H1 (cell line): ENCODE measurements around the gene BCAS3. TPM values are rescaled to one million over a fixed set of nuclear protein-coding genes. Genes with fewer than 3 reads are reported as not detected.

Experiments used
- CTCF ChIA-PET: fragments of 300-600 bp; sonication (Branson Sonifier 250); formaldehyde crosslinking; loops from one replicate; lab custom pipeline; 2021; ENCODE audit not compliant: partially characterized antibody; lab: Charles Lee
- POLR2A ChIA-PET: fragments of 300-600 bp; sonication (Branson Sonifier 250); formaldehyde crosslinking; loops from one replicate; lab custom pipeline; 2021; ENCODE audit warnings: inconsistent platforms; ENCODE audit not compliant: partially characterized antibody; lab: Charles Lee
- DNase-seq, 2 experiments: peaks; one replicate each; pipeline versions ENCODE4 v3.0.0 to v3.0.0-alpha.2; 2010 to 2022; ENCODE audit warnings: low spot score in 2 of 2, low read depth in 1 of 2, mixed read lengths in 1 of 2
- FAIRE-seq: peaks from 2 replicates; lab custom pipeline; 2011; peaks lifted over from hg19 to GRCh38; lab: Jason Lieb, UNC
- H2AFZ ChIP-seq: 2 replicates; pipeline ENCODE4 v1.8.1; 2012; ENCODE audit warnings: low read length, inconsistent platforms
- H2AK5ac ChIP-seq: 2 replicates; pipeline ENCODE4 v1.6.1; 2013; ENCODE audit warnings: low read depth, low read length
- H2BK120ac ChIP-seq: replicated peaks from 2 replicates; pipeline ENCODE3; 2013; ENCODE audit warnings: low read depth, low read length, inconsistent platforms
- H2BK12ac ChIP-seq: 2 replicates; pipeline ENCODE4 v1.6.1; 2013; ENCODE audit warnings: low read depth, low read length
- H2BK15ac ChIP-seq: 2 replicates; pipeline ENCODE4 v1.6.1; 2013; ENCODE audit warnings: low read length
- H2BK20ac ChIP-seq: 2 replicates; pipeline ENCODE4 v1.6.1; 2013; ENCODE audit warnings: low read length
- H2BK5ac ChIP-seq: 2 replicates; pipeline ENCODE4 v1.6.1; 2013; ENCODE audit warnings: low read depth, low read length
- H3K14ac ChIP-seq: 2 replicates; pipeline ENCODE4 v1.6.1; 2013; ENCODE audit warnings: inconsistent platforms; ENCODE audit not compliant: insufficient read length
- H3K18ac ChIP-seq: 2 replicates; pipeline ENCODE4 v1.6.1; 2013; ENCODE audit warnings: low read length; ENCODE audit errors: extremely low read depth
- H3K23ac ChIP-seq: 2 replicates; pipeline ENCODE4 v1.6.1; 2013; ENCODE audit warnings: inconsistent platforms; ENCODE audit not compliant: insufficient read length
- H3K23me2 ChIP-seq: 2 replicates; pipeline ENCODE4 v1.6.1; 2013; ENCODE audit warnings: low read depth, low read length
- H3K27ac ChIP-seq: 2 replicates; pipeline ENCODE4 v1.6.1; 2011; ENCODE audit warnings: low read depth, low read length, inconsistent platforms
- H3K27me3 ChIP-seq, 4 experiments: replicated peaks in 1 of 4; 1 replicate in 1 of 4; 2 replicates in 3 of 4; pipeline versions ENCODE4 v1.6.1 to v1.8.1; 2011 to 2013; ENCODE audit warnings: low read length in 3 of 4, mild to moderate bottlenecking in 3 of 4, inconsistent platforms in 2 of 4, mixed read lengths in 2 of 4, moderate library complexity in 1 of 4; ENCODE audit not compliant: control insufficient read depth in 3 of 4, insufficient read depth in 3 of 4; ENCODE audit errors: extremely low read depth in 1 of 4
- H3K36me3 ChIP-seq, 4 experiments: 2 replicates each; pipeline versions ENCODE4 v1.6.1 to v1.8.1; 2011 to 2013; ENCODE audit warnings: mild to moderate bottlenecking in 4 of 4, low read length in 3 of 4, moderate library complexity in 2 of 4, control low read depth in 1 of 4, inconsistent platforms in 1 of 4; ENCODE audit not compliant: insufficient read depth in 4 of 4, control insufficient read depth in 2 of 4
- H3K4ac ChIP-seq: replicated peaks from 2 replicates; pipeline ENCODE3; 2013; ENCODE audit warnings: low read length, low read depth, mixed read lengths, inconsistent platforms; ENCODE audit not compliant: insufficient read length
- H3K4me1 ChIP-seq, 4 experiments: replicated peaks in 1 of 4; 1 replicate in 1 of 4; 2 replicates in 3 of 4; pipeline versions ENCODE4 v1.6.1 to v1.8.1; 2011 to 2013; ENCODE audit warnings: low read length in 3 of 4, inconsistent platforms in 2 of 4, mixed read lengths in 1 of 4; ENCODE audit not compliant: insufficient read depth in 4 of 4, control insufficient read depth in 3 of 4
- H3K4me2 ChIP-seq, 2 experiments: 2 replicates each; pipeline versions ENCODE4 v1.6.1 to v1.8.1; 2011 to 2013; ENCODE audit warnings: low read depth in 2 of 2, low read length in 2 of 2, control low read depth in 1 of 2, inconsistent platforms in 1 of 2, mild to moderate bottlenecking in 1 of 2; ENCODE audit not compliant: insufficient read depth in 1 of 2
- H3K4me3 ChIP-seq, 4 experiments: fragments of 200-600, 300-600 bp in 1 of 4; sonication (generic), shearing (Covaris generic), sonication (Bioruptor Twin) in 1 of 4; 2 replicates each; pipeline versions ENCODE4 v1.5.1 to v1.8.1; 2011 to 2016; ENCODE audit warnings: low read length in 4 of 4, low read depth in 3 of 4, control low read depth in 2 of 4, inconsistent platforms in 2 of 4, mild to moderate bottlenecking in 2 of 4, mixed read lengths in 1 of 4, moderate library complexity in 1 of 4; ENCODE audit not compliant: insufficient read depth in 2 of 4; ENCODE audit errors: extremely low read depth in 1 of 4
- H3K56ac ChIP-seq: replicated peaks from 2 replicates; pipeline ENCODE3; 2013; ENCODE audit warnings: low read depth, mild to moderate bottlenecking, mixed read lengths, low read length, inconsistent platforms; ENCODE audit not compliant: insufficient read length
- H3K79me1 ChIP-seq: 2 replicates; pipeline ENCODE4 v1.6.1; 2013; ENCODE audit warnings: low read depth, low read length, control low read depth
- H3K79me2 ChIP-seq, 2 experiments: 2 replicates each; pipeline versions ENCODE4 v1.6.1 to v1.8.1; 2012 to 2013; ENCODE audit warnings: low read length in 2 of 2, mild to moderate bottlenecking in 2 of 2, inconsistent platforms in 1 of 2; ENCODE audit not compliant: insufficient read depth in 2 of 2, control insufficient read depth in 1 of 2
- H3K9ac ChIP-seq, 4 experiments: replicated peaks in 1 of 4; 1 replicate in 1 of 4; 2 replicates in 3 of 4; pipeline versions ENCODE4 v1.6.1 to v1.8.1; 2011 to 2013; ENCODE audit warnings: low read depth in 3 of 4, low read length in 3 of 4, control low read depth in 2 of 4, mild to moderate bottlenecking in 2 of 4, moderate library complexity in 2 of 4, inconsistent platforms in 1 of 4; ENCODE audit errors: extremely low read depth in 1 of 4
- H3K9me3 ChIP-seq, 2 experiments: 2 replicates each; pipeline versions ENCODE4 v1.6.1 to v1.8.1; 2012 to 2013; ENCODE audit warnings: mild to moderate bottlenecking in 2 of 2, moderate library complexity in 2 of 2, control low read depth in 1 of 2, inconsistent platforms in 1 of 2, low read depth in 1 of 2, low read length in 1 of 2, mixed read lengths in 1 of 2; ENCODE audit not compliant: insufficient read depth in 2 of 2
- H4K20me1 ChIP-seq, 2 experiments: replicated peaks in 1 of 2; 2 replicates each; pipeline versions ENCODE3 to v1.8.1; 2011 to 2013; ENCODE audit warnings: inconsistent platforms in 2 of 2, low read length in 2 of 2, mild to moderate bottlenecking in 1 of 2; ENCODE audit not compliant: insufficient read depth in 2 of 2, control insufficient read depth in 1 of 2
- H4K5ac ChIP-seq: 2 replicates; pipeline ENCODE4 v1.6.1; 2013; ENCODE audit warnings: low read length, low read depth, mixed read lengths, inconsistent platforms; ENCODE audit not compliant: insufficient read length
- H4K8ac ChIP-seq: 2 replicates; pipeline ENCODE4 v1.8.0; 2013; ENCODE audit warnings: mild to moderate bottlenecking, moderate library complexity, low read length, inconsistent platforms; ENCODE audit not compliant: insufficient read depth; ENCODE audit errors: extremely low read depth
- H4K91ac ChIP-seq: replicated peaks from 2 replicates; pipeline ENCODE3; 2013; ENCODE audit warnings: low read length, mixed read lengths, inconsistent platforms; ENCODE audit not compliant: insufficient read length
- ATF2 ChIP-seq: IDR thresholded peaks from 2 replicates; pipeline ENCODE4 v1.6.1; 2012; ENCODE audit warnings: low read length, inconsistent platforms
- BACH1 ChIP-seq: IDR thresholded peaks from 2 replicates; pipeline ENCODE4 v1.6.1; 2012; ENCODE audit warnings: low read length, improper control_type of control experiment
- BCL11A ChIP-seq, 2 experiments: IDR thresholded peaks; one replicate each; pipeline ENCODE4 v1.6.1; 2011; ENCODE audit warnings: low read depth in 2 of 2, low read length in 2 of 2, mild to moderate bottlenecking in 2 of 2
- BRCA1 ChIP-seq: IDR thresholded peaks from 2 replicates; pipeline ENCODE4 v1.6.1; 2012; ENCODE audit warnings: low read depth, low read length, improper control_type of control experiment
- EP300 ChIP-seq, 2 experiments: IDR thresholded peaks; 1 replicate in 1 of 2; 2 replicates in 1 of 2; pipeline ENCODE4 v1.6.1; 2011 to 2012; ENCODE audit warnings: low read depth in 2 of 2, low read length in 2 of 2, mild to moderate bottlenecking in 2 of 2, borderline replicate concordance in 1 of 2, inconsistent platforms in 1 of 2, moderate library complexity in 1 of 2
- EZH2 ChIP-seq: fragments of 200-600 bp; sonication (generic); IDR thresholded peaks from 2 replicates; pipeline ENCODE4 v1.7.1; 2012; ENCODE audit warnings: low read depth, mild to moderate bottlenecking, moderate library complexity, low read length, inconsistent platforms; ENCODE audit not compliant: severe bottlenecking
- HDAC2 ChIP-seq, 2 experiments: fragments of 300-600 bp in 1 of 2; sonication (generic) in 1 of 2; IDR thresholded peaks; 2 replicates each; pipeline ENCODE4 v1.6.1; 2011 to 2012; ENCODE audit warnings: low read depth in 2 of 2, low read length in 2 of 2, mild to moderate bottlenecking in 2 of 2, moderate library complexity in 2 of 2, borderline replicate concordance in 1 of 2, inconsistent platforms in 1 of 2
- MAFK ChIP-seq: IDR thresholded peaks from 2 replicates; pipeline ENCODE4 v1.6.1; 2012; ENCODE audit warnings: low read depth, mild to moderate bottlenecking, improper control_type of control experiment, low read length
- PHF8 ChIP-seq: fragments of 200-600 bp; sonication (generic); conservative IDR thresholded peaks from 2 replicates; pipeline ENCODE4 v1.7.1; 2012; ENCODE audit warnings: low read depth, mild to moderate bottlenecking, inconsistent platforms, low read length, moderate library complexity
- SIRT6 ChIP-seq: IDR thresholded peaks from one replicate; pipeline ENCODE4 v1.7.1; 2012; ENCODE audit warnings: low read length, inconsistent platforms
- TAF1 ChIP-seq: IDR thresholded peaks from 2 replicates; pipeline ENCODE4 v1.6.1; 2011; ENCODE audit warnings: mild to moderate bottlenecking, low read depth, low read length
- ZNF274 ChIP-seq: IDR thresholded peaks from 2 replicates; pipeline ENCODE4 v1.7.0; 2012; ENCODE audit warnings: low read length, borderline replicate concordance; ENCODE audit errors: extremely low read depth
- WGBS, 2 experiments: shearing (Covaris generic) in 1 of 2; methylation state at CpG; one replicate each; pipeline versions ENCODE4 v1.1.6 to v1.1.7; 2013 to 2015; ENCODE audit warnings: low lambda C conversion rate in 2 of 2, mixed read lengths in 2 of 2, inconsistent platforms in 1 of 2, low coverage in 1 of 2, missing lambda C conversion rate in 1 of 2; ENCODE audit not compliant: insufficient replicate concordance in 2 of 2, insufficient coverage in 1 of 2, insufficient read length in 1 of 2; ENCODE audit errors: extremely low coverage in 1 of 2, missing lambda C conversion rate in 1 of 2; 5-methylcytosine and 5-hydroxymethylcytosine counted together
- polyA plus RNA-seq, 7 experiments: library from polyadenylated mRNA; depleted of rRNA in 3 of 7; stranded (reverse) in 5 of 7; unstranded in 2 of 7; fragments of >200 nt in 5 of 7; fragments of 200-250 nt in 2 of 7; gene quantifications; 1 replicate in 5 of 7; 2 replicates in 1 of 7; 4 replicates in 1 of 7; pipeline versions ENCODE4 v1.2.1 to v1.2.3, GENCODE V29; 2011 to 2013; ENCODE audit warnings: missing spikeins in 2 of 7, mixed read lengths in 2 of 7
- total RNA-seq: library from RNA; stranded (reverse); fragmentation: NEBNext Ultra II Directional; extraction: Animal tissue kit (Norgen Biotek cat#: 25700); gene quantifications from 2 replicates; pipeline ENCODE4 v1.2.1, GENCODE V29; 2021

BCAS3 gene
- total and polyA plus RNA-seq, 2 of the 8 experiments (the other 6 are each of a cell fraction or from before 2014, with no cell fraction given) = 9.9 to 13.3 TPM

GRCh38 chr17:61011251-61011650 lies 333.6 kb downstream of the BCAS3 start:
- POLR2A ChIA-PET = no interaction called here
- H3K9ac ChIP-seq = no peak overlapping the region
- H3K79me2 ChIP-seq = no peaks in the 10 kb centered on the region
- no peaks in the 10 kb centered on the region for H3K9me3 ChIP-seq
- H3K36me3 ChIP-seq = no peaks in the 10 kb centered on the region
- H2BK120ac ChIP-seq = no peak overlapping the region
- FAIRE-seq (no peak), DNase-seq (no peak)
- no peak overlapping the region for H4K8ac ChIP-seq
- no peaks in the 10 kb centered on the region for H3K23me2 ChIP-seq
- no peaks in the 10 kb centered on the region for H4K20me1 ChIP-seq
- H3K14ac ChIP-seq = no peak overlapping the region
- H3K27me3 ChIP-seq = no peaks in the 10 kb centered on the region
- no peak overlapping the region for H3K4me3 ChIP-seq
- H3K18ac ChIP-seq = no peak overlapping the region
- H3K4me1 ChIP-seq = peaks cover 0 to 3% (median 0%) of the 10 kb centered on the region in 4 experiments; a peak in 1 of 7 replicates
- H4K91ac ChIP-seq = no peak overlapping the region
- no peaks in the 10 kb centered on the region for H3K79me1 ChIP-seq
- H2BK20ac ChIP-seq = no peak overlapping the region
- H3K4me2 ChIP-seq = no peak overlapping the region
- no peak overlapping the region for H2BK5ac ChIP-seq
- H3K23ac ChIP-seq = no peak overlapping the region
- no peak overlapping the region for H3K27ac ChIP-seq
- H3K4ac ChIP-seq = no peak overlapping the region
- H3K56ac ChIP-seq = no peak overlapping the region
- no peak overlapping the region for H2AFZ ChIP-seq
- H2BK15ac ChIP-seq = no peak overlapping the region
- H4K5ac ChIP-seq = no peak overlapping the region
- CTCF ChIA-PET = interaction anchor here (1.0 kb wide), 1 partner anchor 27 kb away, joined by 3 read pairs; no protein-coding TSS in a partner anchor
- 90% methylated on average over 4 of the region's 4 CpGs; no CpG with 5 or more reads in 1 of the 2 experiments for WGBS, 2 experiments
- H2AK5ac ChIP-seq = no peak overlapping the region
- H2BK12ac ChIP-seq = no peak overlapping the region
- TF ChIP-seq HDAC2 (IDR thresholded peaks at IDR 0.05; ENCODE audit: borderline replicate concordance in 1 of 2, low read depth in 2 of 2, low read length in 2 of 2) (no peak), BACH1 (no peak), ZNF274 (no peak), BCL11A (IDR thresholded peaks at IDR 0.05; ENCODE audit: low read depth in 2 of 2, low read length in 2 of 2) (no peak), SIRT6 (no peak), EP300 (IDR thresholded peaks at IDR 0.05; ENCODE audit: borderline replicate concordance in 1 of 2, low read depth in 2 of 2, low read length in 2 of 2) (no peak), PHF8 (no peak), BRCA1 (no peak), TAF1 (no peak), MAFK (no peak), ATF2 (no peak), EZH2 (no peak)
